ENCODE results near the gene UCK1.

UCK1 gene

DNA sequence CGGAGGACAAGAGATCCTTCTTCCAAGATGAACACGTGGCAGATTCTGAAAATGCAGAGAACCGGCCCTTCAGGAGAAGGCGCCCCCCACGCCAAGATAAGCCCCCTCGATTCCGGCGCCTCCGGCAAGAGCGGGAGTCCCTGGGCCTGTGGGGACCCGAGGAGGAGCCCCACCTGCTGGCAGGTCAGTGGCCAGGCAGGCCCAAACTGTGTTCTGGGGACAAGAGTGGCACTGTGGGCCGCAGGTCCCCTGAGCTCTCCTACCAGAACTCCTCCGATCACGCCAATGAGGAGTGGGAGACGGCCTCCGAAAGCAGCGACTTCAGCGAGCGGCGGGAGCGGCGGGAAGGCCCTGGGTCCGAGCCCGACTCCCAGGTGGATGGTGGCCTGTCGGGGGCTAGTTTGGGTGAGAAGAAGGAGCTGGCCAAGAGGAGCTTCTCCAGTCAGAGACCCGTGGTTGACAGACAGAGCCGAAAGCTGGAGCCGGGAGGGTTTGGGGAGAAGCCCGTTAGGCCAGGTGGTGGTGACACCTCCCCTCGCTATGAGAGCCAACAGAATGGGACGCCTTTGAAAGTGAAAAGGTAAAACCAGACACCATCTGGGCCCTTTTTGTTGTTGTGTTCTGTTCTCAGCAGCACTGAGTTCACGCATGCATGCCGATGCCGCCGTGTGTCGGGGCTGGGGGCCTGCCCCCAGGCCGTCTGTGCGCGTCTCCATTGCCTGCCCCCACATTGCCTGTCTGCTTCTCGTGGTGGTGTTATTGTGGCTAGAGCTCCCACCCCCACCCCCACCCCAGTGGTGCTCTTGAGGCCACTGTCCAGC, 54.9 kb downstream of the UCK1 start:
- no peak for DNase-seq (ENCODE audit: low spot score)
- peak overlapping the region; percentile 15 for H3K27ac ChIP-seq
- POLR2A ChIA-PET (ENCODE audit: low non-redundant PET), result no interaction called here
- CTCF ChIA-PET, result interaction anchor here (0.5 to 1.3 kb wide), 5 partner anchors 11 to 124 kb away, joined by 3 to 4 read pairs (median 3); no protein-coding TSS in a partner anchor
- TF ChIP-seq, protein P1, sequence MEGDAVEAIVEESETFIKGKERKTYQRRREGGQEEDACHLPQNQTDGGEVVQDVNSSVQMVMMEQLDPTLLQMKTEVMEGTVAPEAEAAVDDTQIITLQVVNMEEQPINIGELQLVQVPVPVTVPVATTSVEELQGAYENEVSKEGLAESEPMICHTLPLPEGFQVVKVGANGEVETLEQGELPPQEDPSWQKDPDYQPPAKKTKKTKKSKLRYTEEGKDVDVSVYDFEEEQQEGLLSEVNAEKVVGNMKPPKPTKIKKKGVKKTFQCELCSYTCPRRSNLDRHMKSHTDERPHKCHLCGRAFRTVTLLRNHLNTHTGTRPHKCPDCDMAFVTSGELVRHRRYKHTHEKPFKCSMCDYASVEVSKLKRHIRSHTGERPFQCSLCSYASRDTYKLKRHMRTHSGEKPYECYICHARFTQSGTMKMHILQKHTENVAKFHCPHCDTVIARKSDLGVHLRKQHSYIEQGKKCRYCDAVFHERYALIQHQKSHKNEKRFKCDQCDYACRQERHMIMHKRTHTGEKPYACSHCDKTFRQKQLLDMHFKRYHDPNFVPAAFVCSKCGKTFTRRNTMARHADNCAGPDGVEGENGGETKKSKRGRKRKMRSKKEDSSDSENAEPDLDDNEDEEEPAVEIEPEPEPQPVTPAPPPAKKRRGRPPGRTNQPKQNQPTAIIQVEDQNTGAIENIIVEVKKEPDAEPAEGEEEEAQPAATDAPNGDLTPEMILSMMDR (conservative IDR thresholded peaks at IDR 0.05; ENCODE audit: low read depth), result peak; percentile 65

DNA sequence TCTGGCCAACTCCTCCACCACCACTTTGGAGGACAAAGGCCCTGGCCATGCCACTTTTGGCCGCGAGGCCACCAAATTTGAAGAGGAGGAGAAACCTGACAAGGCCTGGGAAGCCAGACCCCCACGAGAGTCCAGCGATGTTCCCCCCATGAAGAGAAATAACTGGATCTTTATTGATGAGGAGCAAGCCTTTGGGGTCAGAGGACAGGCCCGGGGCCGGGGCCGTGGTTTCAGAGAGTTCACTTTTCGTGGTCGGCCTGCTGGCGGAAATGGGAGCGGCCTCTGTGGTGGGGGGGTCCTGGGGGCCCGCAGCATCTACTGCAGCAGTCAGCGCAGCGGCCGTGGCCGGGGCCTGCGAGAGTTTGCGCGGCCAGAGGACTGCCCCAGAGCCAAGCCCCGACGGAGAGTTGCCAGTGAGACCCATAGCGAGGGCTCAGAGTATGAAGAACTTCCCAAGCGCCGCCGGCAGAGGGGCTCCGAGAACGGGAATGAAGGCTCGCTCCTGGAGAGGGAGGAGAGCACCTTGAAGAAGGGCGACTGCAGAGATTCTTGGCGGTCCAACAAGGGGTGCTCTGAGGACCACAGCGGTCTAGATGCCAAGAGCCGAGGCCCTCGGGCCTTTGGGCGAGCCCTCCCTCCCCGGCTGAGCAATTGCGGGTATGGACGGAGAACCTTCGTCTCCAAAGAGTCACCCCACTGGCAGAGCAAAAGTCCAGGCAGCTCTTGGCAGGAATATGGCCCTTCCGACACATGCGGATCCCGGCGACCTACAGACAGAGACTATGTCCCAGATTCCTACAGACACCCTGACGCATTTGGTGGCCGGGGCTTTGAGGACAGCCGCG, 55.7 kb downstream of the UCK1 start:
- no peak for DNase-seq (ENCODE audit: low spot score)
- ChIA-PET CTCF (interaction anchor here (0.5 kb wide), 1 partner anchor 87 kb away, joined by 4 read pairs; no protein-coding TSS in a partner anchor), POLR2A (ENCODE audit: low non-redundant PET) (interaction anchor here (0.5 kb wide), 1 partner anchor 553 kb away, joined by 4 read pairs; no protein-coding TSS in a partner anchor)
- TF ChIP-seq, protein P1 (conservative IDR thresholded peaks at IDR 0.05; ENCODE audit: low read depth), result no peak
- no peak overlapping the region for H3K27ac ChIP-seq

GRCh38 chr9:131474711-131475110, 56.4 kb downstream of the UCK1 start:
- CTCF ChIA-PET, result interaction anchor here (0.6 kb wide), 1 partner anchor 76 kb away, joined by 5 read pairs; no protein-coding TSS in a partner anchor

DNA sequence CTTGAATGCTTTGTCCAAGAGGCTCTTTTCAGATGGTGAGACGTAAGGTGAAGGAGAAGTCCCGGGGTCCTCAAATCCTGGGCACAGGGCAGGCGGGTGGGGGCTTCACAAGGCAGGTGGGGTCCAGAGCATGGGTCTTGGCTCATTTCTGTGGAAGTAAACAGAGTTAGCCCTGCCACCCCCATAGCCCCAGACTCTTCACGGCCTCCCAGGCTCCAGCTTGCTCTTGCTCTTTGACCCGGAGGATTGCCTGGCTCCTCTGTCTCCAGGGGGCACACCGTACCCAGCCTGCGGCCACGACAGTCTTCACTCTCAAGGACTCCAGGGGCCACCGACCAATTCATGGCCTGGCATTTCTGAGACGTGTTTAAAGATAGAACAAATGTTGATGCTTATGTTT, 57.2 kb downstream of the UCK1 start:
- ChIA-PET POLR2A (ENCODE audit: low non-redundant PET) (no interaction called here), CTCF (interaction anchor here (0.6 kb wide), 1 partner anchor 75 kb away, joined by 5 read pairs; no protein-coding TSS in a partner anchor)
- peak overlapping the region; percentile 1; the same call in 1 of the 2 replicates for H3K27ac ChIP-seq
- TF ChIP-seq, protein P1 (conservative IDR thresholded peaks at IDR 0.05; ENCODE audit: low read depth), result no peak
- no peak for DNase-seq (ENCODE audit: low spot score)

More at GRCh38 chr9:131474711-131475110, 56.4 kb downstream of the UCK1 start:
- no peak overlapping the region for H3K27ac ChIP-seq
- TF ChIP-seq, protein P1 (conservative IDR thresholded peaks at IDR 0.05; ENCODE audit: low read depth), result no peak
- no peak for DNase-seq (ENCODE audit: low spot score)
- POLR2A ChIA-PET (ENCODE audit: low non-redundant PET), result interaction anchor here (0.5 kb wide), 1 partner anchor 553 kb away, joined by 4 read pairs; no protein-coding TSS in a partner anchor
